Gastroesophageal sphincter (tissue), 3 donors: ENCODE results near the gene PTGES.

Experiments used
- CTCF ChIP-seq, 4 experiments: fragments of 200-600 bp in 2 of 4; fragments of 450-650 bp in 2 of 4; sonication (generic) in 1 of 4; IDR thresholded peaks; one replicate each; pipeline ENCODE4 v1.5.1; 2017 to 2019; ENCODE audit warnings: antibody characterized with exemption in 4 of 4, mild to moderate bottlenecking in 2 of 4, moderate library complexity in 2 of 4
- POLR2A ChIP-seq, 2 donors: fragments of 450-650 bp; IDR thresholded peaks; one replicate each; pipeline ENCODE4 v1.6.1; 2017; ENCODE audit warnings: antibody characterized with exemption in 2 of 2, mild to moderate bottlenecking in 2 of 2, moderate library complexity in 1 of 2

GRCh38 chr9:129770741-129771140 is 17.9 kb upstream of the PTGES start:
- TF ChIP-seq CTCF (IDR thresholded peaks at IDR 0.05) (no peak), POLR2A (IDR thresholded peaks at IDR 0.05) (no peak)
